ENCODE measurements around the gene DSCAM. TPM values are rescaled to one million over a fixed set of nuclear protein-coding genes. Genes with fewer than 3 reads are reported as not detected.

DSCAM gene
- total RNA-seq, 1 experiment from 2014 or later: not detected

- no peak for TF ChIP-seq CEBPB (IDR thresholded peaks at IDR 0.05; ENCODE audit: low read depth)
- no peak for TF ChIP-seq ZFX (IDR thresholded peaks at IDR 0.05)
Measured at GRCh38 chr21:40844935-40845334, 2.0 kb downstream of the DSCAM start (continued).

GRCh38 chr21:40842197-40842552, 4.8 kb downstream of the DSCAM start:
- no peak overlapping the region for H3K4me2 ChIP-seq (ENCODE audit: low read length)
- no peaks in the 10 kb centered on the region for H3K4me1 ChIP-seq (ENCODE audit: control insufficient read depth in 1 of 2, insufficient read depth in 2 of 2, low read length in 2 of 2)
- CTCF ChIA-PET: no interaction called here
- RAD21 ChIA-PET (ENCODE audit: low non-redundant PET in 1 of 2, low total read pairs in 2 of 2, uncharacterized antibody in 2 of 2, unreplicated experiment in 2 of 2): no interaction called here
- H3K4me3 ChIP-seq (replicated peaks in 1 of 2; ENCODE audit: low read depth in 1 of 2, low read length in 2 of 2): no peak overlapping the region
- no peaks in the 10 kb centered on the region for H4K20me1 ChIP-seq (ENCODE audit: insufficient read depth)
- TF ChIP-seq REST (IDR thresholded peaks at IDR 0.05; ENCODE audit: low read depth): no peak
- no peak for TF ChIP-seq YY1 (IDR thresholded peaks at IDR 0.05; ENCODE audit: extremely low read depth, insufficient replicate concordance, low read depth, low read length)
- no peak for TF ChIP-seq ATF3 (IDR thresholded peaks at IDR 0.05)
- H2AFZ ChIP-seq (ENCODE audit: low read depth, low read length, poor library complexity, severe bottlenecking): no peak overlapping the region
- peaks cover 5 to 21% of the 10 kb centered on the region in 2 experiments; a peak in 3 of 4 replicates for H3K9me3 ChIP-seq (ENCODE audit: control insufficient read depth in 1 of 2, insufficient read depth in 1 of 2, low read depth in 1 of 2, low read length in 2 of 2)
- ATAC-seq (no peak), DNase-seq (ENCODE audit: low read depth, low spot score) (no peak)
- H3K9ac ChIP-seq (ENCODE audit: low read length): no peak overlapping the region
- H3K79me2 ChIP-seq (ENCODE audit: insufficient read depth, low read length): no peaks in the 10 kb centered on the region
- intact Hi-C loops (cut with micrococcal nuclease): no loop called here
- POLR2A ChIA-PET: no interaction called here
- no peaks in the 10 kb centered on the region for H3K9me2 ChIP-seq (ENCODE audit: insufficient read depth)
- no peak overlapping the region for H3K27ac ChIP-seq (ENCODE audit: low read depth, low read length)
- H3K36me3 ChIP-seq (ENCODE audit: control insufficient read depth in 1 of 2, insufficient read depth in 2 of 2, low read length in 2 of 2): no peaks in the 10 kb centered on the region
- BruUV-seq (replicated peaks): no TSS peak
- H3K27me3 ChIP-seq (ENCODE audit: insufficient read depth, low read length): no peaks in the 10 kb centered on the region

Measured in HCT116 (cell line).